Measurements from ENCODE around the gene IRF9. TPM values are rescaled to one million over a fixed set of nuclear protein-coding genes. Genes with fewer than 3 reads are reported as not detected.
A peak's percentile ranks its signal among the peaks of the same experiment; 100 is the strongest.

The IRF9 gene
- total and polyA plus RNA-seq, 2 of the 13 experiments (the other 11 are each of a cell fraction or from before 2014, with no cell fraction given), result 14.9 to 49.7 TPM

DNA sequence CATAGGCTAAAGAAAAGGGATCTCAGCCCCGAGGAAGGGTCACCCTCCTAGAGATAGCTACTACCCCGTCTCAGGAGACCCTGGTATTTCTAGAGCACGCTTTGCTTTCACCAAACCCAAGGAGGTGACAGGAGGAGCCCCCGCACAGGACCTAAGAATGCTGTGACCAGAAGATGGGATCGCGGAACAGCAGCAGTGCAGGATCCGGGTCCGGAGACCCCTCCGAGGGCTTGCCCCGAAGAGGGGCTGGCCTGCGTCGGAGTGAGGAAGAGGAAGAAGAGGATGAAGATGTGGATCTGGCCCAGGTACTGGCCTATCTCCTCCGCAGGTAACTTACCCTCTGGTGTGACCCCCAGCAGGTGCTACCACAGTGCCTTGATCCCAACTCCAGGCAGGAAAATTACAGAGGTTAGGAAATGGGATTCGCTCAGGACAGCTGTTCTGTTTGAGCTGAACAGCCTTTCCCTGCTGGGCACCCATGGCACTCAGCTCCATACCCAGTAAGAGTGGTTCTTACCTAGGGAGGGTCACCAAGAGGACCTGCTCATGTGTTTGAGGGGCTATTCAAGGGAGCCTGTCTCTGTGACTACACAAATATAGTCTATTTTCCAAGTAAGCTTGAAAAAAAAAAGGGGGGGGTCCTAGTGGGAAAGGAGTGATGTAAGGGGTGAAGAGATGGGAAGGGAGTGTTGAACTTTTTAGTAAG is 45.5 kb upstream of the IRF9 start (continued):
- TF ChIP-seq, protein P1, sequence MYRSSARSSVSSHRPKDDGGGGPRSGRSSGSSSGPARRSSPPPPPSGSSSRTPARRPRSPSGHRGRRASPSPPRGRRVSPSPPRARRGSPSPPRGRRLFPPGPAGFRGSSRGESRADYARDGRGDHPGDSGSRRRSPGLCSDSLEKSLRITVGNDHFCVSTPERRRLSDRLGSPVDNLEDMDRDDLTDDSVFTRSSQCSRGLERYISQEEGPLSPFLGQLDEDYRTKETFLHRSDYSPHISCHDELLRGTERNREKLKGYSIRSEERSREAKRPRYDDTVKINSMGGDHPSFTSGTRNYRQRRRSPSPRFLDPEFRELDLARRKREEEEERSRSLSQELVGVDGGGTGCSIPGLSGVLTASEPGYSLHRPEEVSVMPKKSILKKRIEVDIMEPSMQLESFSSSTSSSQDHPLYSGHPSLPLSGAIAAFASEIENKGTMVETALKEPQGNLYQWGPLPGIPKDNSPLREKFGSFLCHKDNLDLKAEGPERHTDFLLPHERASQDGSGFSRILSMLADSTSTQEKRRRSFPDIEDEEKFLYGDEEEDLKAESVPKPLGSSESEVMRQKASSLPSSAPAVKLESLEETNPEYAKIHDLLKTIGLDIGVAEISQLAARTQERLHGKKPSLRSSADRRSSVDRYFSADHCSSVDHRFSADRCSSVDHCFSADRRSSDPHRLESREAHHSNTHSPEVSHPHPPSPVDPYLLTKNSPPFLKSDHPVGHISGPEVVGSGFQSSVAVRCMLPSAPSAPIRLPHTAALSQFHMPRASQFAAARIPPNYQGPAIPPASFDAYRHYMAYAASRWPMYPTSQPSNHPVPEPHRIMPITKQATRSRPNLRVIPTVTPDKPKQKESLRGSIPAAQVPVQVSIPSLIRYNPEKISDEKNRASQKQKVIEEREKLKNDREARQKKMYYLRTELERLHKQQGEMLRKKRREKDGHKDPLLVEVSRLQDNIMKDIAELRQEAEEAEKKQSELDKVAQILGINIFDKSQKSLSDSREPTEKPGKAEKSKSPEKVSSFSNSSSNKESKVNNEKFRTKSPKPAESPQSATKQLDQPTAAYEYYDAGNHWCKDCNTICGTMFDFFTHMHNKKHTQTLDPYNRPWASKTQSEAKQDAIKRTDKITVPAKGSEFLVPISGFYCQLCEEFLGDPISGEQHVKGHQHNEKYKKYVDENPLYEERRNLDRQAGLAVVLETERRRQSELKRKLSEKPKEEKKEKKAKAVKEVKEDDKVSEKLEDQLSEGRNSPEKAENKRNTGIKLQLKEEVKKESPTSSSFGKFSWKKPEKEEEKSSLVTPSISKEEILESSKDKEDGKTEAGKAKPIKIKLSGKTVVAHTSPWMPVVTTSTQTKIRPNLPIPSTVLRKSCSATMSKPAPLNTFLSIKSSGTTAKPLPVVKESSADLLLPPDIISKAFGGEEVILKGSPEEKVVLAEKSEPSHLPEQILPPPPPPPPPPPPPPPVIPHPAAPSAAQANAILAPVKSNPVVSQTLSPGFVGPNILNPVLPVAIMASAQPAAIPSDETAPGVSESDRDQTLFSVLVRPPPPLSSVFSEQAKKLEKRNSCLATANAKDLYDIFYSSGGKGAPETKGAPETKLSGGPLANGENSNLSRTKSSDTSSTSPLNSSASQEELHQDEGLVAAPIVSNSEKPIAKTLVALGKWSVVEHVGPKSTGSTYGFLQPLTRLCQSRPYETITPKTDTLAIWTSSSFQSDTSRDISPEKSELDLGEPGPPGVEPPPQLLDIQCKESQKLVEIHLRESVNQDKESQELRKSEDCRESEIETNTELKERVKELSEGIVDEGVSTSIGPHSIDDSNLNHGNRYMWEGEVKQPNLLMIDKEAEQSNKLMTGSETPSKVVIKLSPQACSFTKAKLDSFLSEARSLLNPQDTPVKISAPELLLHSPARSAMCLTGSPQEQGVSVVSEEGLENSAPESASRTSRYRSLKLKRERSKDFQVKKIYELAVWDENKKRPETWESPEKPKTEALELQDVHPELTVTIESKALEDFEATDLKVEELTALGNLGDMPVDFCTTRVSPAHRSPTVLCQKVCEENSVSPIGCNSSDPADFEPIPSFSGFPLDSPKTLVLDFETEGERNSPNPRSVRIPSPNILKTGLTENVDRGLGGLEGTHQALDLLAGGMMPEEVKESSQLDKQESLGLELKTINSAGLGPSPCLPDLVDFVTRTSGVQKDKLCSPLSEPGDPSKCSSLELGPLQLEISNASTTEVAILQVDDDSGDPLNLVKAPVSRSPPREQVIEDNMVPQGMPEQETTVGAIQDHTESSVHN (CRISPR knock-in tag; IDR thresholded peaks at IDR 0.05), result peak; percentile 36; the same call in 1 of the 2 replicates
- TF ChIP-seq RBM22 (optimal IDR thresholded peaks at IDR 0.05; ENCODE audit: low read length), result no peak
- TF ChIP-seq, protein P2, sequence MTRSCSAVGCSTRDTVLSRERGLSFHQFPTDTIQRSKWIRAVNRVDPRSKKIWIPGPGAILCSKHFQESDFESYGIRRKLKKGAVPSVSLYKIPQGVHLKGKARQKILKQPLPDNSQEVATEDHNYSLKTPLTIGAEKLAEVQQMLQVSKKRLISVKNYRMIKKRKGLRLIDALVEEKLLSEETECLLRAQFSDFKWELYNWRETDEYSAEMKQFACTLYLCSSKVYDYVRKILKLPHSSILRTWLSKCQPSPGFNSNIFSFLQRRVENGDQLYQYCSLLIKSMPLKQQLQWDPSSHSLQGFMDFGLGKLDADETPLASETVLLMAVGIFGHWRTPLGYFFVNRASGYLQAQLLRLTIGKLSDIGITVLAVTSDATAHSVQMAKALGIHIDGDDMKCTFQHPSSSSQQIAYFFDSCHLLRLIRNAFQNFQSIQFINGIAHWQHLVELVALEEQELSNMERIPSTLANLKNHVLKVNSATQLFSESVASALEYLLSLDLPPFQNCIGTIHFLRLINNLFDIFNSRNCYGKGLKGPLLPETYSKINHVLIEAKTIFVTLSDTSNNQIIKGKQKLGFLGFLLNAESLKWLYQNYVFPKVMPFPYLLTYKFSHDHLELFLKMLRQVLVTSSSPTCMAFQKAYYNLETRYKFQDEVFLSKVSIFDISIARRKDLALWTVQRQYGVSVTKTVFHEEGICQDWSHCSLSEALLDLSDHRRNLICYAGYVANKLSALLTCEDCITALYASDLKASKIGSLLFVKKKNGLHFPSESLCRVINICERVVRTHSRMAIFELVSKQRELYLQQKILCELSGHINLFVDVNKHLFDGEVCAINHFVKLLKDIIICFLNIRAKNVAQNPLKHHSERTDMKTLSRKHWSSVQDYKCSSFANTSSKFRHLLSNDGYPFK (CRISPR knock-in tag; IDR thresholded peaks at IDR 0.05; ENCODE audit: borderline replicate concordance), result peak; percentile 9; the same call in 1 of the 2 replicates
- peak; percentile 74; the same call in 1 of the 2 replicates for TF ChIP-seq GZF1 (CRISPR knock-in tag; IDR thresholded peaks at IDR 0.05)
- no peak for TF ChIP-seq HNRNPUL1 (IDR thresholded peaks at IDR 0.05; ENCODE audit: low read depth, low read length)
- TF ChIP-seq ZNF160 (CRISPR knock-in tag; IDR thresholded peaks at IDR 0.05), result no peak
- peak; percentile 85 for TF ChIP-seq ZNF768 (CRISPR knock-in tag; IDR thresholded peaks at IDR 0.05)
- TF ChIP-seq, protein P3, sequence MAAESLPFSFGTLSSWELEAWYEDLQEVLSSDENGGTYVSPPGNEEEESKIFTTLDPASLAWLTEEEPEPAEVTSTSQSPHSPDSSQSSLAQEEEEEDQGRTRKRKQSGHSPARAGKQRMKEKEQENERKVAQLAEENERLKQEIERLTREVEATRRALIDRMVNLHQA (CRISPR knock-in tag; IDR thresholded peaks at IDR 0.05), result peak; percentile 33; the same call in 1 of the 2 replicates
- TF ChIP-seq, protein P4, sequence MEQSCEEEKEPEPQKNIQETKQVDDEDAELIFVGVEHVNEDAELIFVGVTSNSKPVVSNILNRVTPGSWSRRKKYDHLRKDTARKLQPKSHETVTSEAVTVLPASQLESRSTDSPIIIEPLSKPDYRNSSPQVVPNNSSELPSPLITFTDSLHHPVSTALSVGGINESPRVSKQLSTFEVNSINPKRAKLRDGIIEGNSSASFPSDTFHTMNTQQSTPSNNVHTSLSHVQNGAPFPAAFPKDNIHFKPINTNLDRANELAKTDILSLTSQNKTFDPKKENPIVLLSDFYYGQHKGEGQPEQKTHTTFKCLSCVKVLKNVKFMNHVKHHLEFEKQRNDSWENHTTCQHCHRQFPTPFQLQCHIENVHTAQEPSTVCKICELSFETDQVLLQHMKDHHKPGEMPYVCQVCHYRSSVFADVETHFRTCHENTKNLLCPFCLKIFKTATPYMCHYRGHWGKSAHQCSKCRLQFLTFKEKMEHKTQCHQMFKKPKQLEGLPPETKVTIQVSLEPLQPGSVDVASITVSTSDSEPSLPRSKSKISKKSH (CRISPR knock-in tag; IDR thresholded peaks at IDR 0.05; ENCODE audit: borderline replicate concordance), result peak; percentile 88
- TF ChIP-seq, protein P5, sequence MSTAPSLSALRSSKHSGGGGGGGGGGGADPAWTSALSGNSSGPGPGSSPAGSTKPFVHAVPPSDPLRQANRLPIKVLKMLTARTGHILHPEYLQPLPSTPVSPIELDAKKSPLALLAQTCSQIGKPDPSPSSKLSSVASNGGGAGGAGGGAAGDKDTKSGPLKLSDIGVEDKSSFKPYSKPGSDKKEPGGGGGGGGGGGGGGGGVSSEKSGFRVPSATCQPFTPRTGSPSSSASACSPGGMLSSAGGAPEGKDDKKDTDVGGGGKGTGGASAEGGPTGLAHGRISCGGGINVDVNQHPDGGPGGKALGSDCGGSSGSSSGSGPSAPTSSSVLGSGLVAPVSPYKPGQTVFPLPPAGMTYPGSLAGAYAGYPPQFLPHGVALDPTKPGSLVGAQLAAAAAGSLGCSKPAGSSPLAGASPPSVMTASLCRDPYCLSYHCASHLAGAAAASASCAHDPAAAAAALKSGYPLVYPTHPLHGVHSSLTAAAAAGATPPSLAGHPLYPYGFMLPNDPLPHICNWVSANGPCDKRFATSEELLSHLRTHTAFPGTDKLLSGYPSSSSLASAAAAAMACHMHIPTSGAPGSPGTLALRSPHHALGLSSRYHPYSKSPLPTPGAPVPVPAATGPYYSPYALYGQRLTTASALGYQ (CRISPR knock-in tag; IDR thresholded peaks at IDR 0.05), result 0 out of 2 replicates have a peak, but pooled peaks have one; percentile 47
- TF ChIP-seq ZNF367 (CRISPR knock-in tag; IDR thresholded peaks at IDR 0.05; ENCODE audit: borderline replicate concordance), result no peak
- TF ChIP-seq KAT7 (CRISPR knock-in tag; IDR thresholded peaks at IDR 0.05; ENCODE audit: borderline replicate concordance), result no peak

Data from HepG2 (cell line).